RPMI8226 (cell line): ENCODE data around the gene TRAF1.

Experiments
- DNase-seq: peaks from one replicate; pipeline ENCODE4 v3.0.0-alpha.2; 2015

Gene TRAF1

GRCh38 chr9:120938851-120939250 lies 12.3 kb upstream of the TRAF1 start:
- DNase-seq, result no peak

- DNase-seq, result no peak
Measured at GRCh38 chr9:120937596-120937995, 11.0 kb upstream of the TRAF1 start.

- DNase-seq, result no peak
Measured at GRCh38 chr9:120937127-120937526, 10.5 kb upstream of the TRAF1 start.

- DNase-seq, result no peak
Measured at GRCh38 chr9:120936764-120937122, 10.1 kb upstream of the TRAF1 start.

GRCh38 chr9:120936011-120936763 lies 9.6 kb upstream of the TRAF1 start:
- DNase-seq, result peak; percentile 96

GRCh38 chr9:120935383-120935857 lies 8.8 kb upstream of the TRAF1 start:
- peak; percentile 99 for DNase-seq

GRCh38 chr9:120934281-120934680 lies 7.7 kb upstream of the TRAF1 start:
- DNase-seq, result peak; percentile 40

- no peak for DNase-seq
Measured at GRCh38 chr9:120933310-120934055, 6.9 kb upstream of the TRAF1 start.

- DNase-seq, result no peak
Measured at GRCh38 chr9:120932086-120932823, 5.7 kb upstream of the TRAF1 start.

- DNase-seq, result peak; percentile 81
Measured at GRCh38 chr9:120931231-120932085, 4.9 kb upstream of the TRAF1 start.

GRCh38 chr9:120929229-120929791 lies 2.7 kb upstream of the TRAF1 start:
- DNase-seq, result no peak

- DNase-seq, result peak; percentile 85
Measured at GRCh38 chr9:120928483-120929228, 2.1 kb upstream of the TRAF1 start.

- DNase-seq, result peak; percentile 44
Measured at GRCh38 chr9:120928015-120928482, 1.5 kb upstream of the TRAF1 start.

GRCh38 chr9:120927269-120928014 lies 846 bp upstream of the TRAF1 start:
- DNase-seq, result peak; percentile 54

GRCh38 chr9:120925535-120926396 lies 830 bp downstream of the TRAF1 start:
- DNase-seq, result no peak

GRCh38 chr9:120924698-120925534 lies 1.7 kb downstream of the TRAF1 start:
- DNase-seq, result no peak

GRCh38 chr9:120923620-120924328 lies 2.8 kb downstream of the TRAF1 start:
- DNase-seq, result no peak
